Body of pancreas (tissue), 4 donors: ENCODE data around the gene TAF1D.

Experiments
- POLR2A ChIP-seq, 3 donors: fragments of 450-650 bp; IDR thresholded peaks; one replicate each; pipeline ENCODE4 v1.6.1; 2016; ENCODE audit warnings: antibody characterized with exemption in 3 of 3, mild to moderate bottlenecking in 2 of 3
- TF ChIP-seq, protein P1 (sequence below), 7 experiments: fragments of 450-650 bp in 4 of 7; fragments of 200-600 bp in 3 of 7; sonication (generic) in 3 of 7; IDR thresholded peaks; one replicate each; pipeline ENCODE4 v1.5.1; 2016 to 2019; ENCODE audit warnings: antibody characterized with exemption in 7 of 7

- TF ChIP-seq POLR2A (IDR thresholded peaks at IDR 0.05) = no peak
- TF ChIP-seq, protein P1, sequence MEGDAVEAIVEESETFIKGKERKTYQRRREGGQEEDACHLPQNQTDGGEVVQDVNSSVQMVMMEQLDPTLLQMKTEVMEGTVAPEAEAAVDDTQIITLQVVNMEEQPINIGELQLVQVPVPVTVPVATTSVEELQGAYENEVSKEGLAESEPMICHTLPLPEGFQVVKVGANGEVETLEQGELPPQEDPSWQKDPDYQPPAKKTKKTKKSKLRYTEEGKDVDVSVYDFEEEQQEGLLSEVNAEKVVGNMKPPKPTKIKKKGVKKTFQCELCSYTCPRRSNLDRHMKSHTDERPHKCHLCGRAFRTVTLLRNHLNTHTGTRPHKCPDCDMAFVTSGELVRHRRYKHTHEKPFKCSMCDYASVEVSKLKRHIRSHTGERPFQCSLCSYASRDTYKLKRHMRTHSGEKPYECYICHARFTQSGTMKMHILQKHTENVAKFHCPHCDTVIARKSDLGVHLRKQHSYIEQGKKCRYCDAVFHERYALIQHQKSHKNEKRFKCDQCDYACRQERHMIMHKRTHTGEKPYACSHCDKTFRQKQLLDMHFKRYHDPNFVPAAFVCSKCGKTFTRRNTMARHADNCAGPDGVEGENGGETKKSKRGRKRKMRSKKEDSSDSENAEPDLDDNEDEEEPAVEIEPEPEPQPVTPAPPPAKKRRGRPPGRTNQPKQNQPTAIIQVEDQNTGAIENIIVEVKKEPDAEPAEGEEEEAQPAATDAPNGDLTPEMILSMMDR (IDR thresholded peaks at IDR 0.05) = no peak
These were observed 43.7 kb upstream of the TAF1D start for GRCh38 chr11:93784935-93785360.
